SU-DHL-6 (cell line): ENCODE results near the gene PIGL.
"Not testable (repeated sequence)": the region's sequence is repeated elsewhere in the genome, so short reads cannot be mapped to it uniquely, and the experiment has no call there.

Experiments used
- H2AFZ ChIP-seq: fragments of 200-600 bp; sonication (generic); 2 replicates; pipeline ENCODE4 v1.6.1; 2014; ENCODE audit warnings: low read depth, mild to moderate bottlenecking, moderate library complexity, mixed read lengths, antibody characterized with exemption, low read length; ENCODE audit not compliant: severe bottlenecking
- H3F3A ChIP-seq: fragments of 200-600 bp; shearing (Covaris generic); 2 replicates; pipeline ENCODE4 v1.6.0; 2016; ENCODE audit warnings: antibody characterized with exemption, mild to moderate bottlenecking; ENCODE audit not compliant: insufficient read depth
- H3K27ac ChIP-seq: fragments of 200-600 bp; sonication (generic); 2 replicates; pipeline ENCODE4 v1.5.1; 2016; ENCODE audit warnings: low read depth, mild to moderate bottlenecking, low read length, moderate library complexity, mixed read lengths
- H3K27me3 ChIP-seq: fragments of 200-600 bp; sonication (generic), shearing (Covaris generic); 2 replicates; pipeline ENCODE4 v1.6.0; 2014; ENCODE audit warnings: mild to moderate bottlenecking, low read length
- H3K36me3 ChIP-seq: fragments of 200-600 bp; sonication (generic); 2 replicates; pipeline ENCODE4 v1.6.1; 2014; ENCODE audit warnings: mild to moderate bottlenecking, low read length, mixed read lengths
- H3K4me2 ChIP-seq: fragments of 300-600, 200-600 bp; shearing (Covaris generic), sonication (generic); 2 replicates; pipeline ENCODE4 v1.6.0; 2014; ENCODE audit warnings: low read length, low read depth, mild to moderate bottlenecking; ENCODE audit not compliant: poor library complexity, severe bottlenecking
- H3K4me3 ChIP-seq: fragments of 200-600 bp; sonication (generic); 2 replicates; pipeline ENCODE4 v1.5.1; 2014; ENCODE audit warnings: antibody characterized with exemption, low read length, mild to moderate bottlenecking, mixed read lengths; ENCODE audit not compliant: insufficient read depth, poor library complexity, severe bottlenecking
- H3K79me2 ChIP-seq: fragments of 200-600 bp; sonication (generic); 2 replicates; pipeline ENCODE4 v1.6.1; 2014; ENCODE audit warnings: mild to moderate bottlenecking, low read length, moderate library complexity; ENCODE audit not compliant: insufficient read depth
- H3K9ac ChIP-seq: fragments of 200-600 bp; sonication (generic); 2 replicates; pipeline ENCODE4 v1.7.0; 2014; ENCODE audit warnings: mild to moderate bottlenecking, low read length
- H3K9me2 ChIP-seq: fragments of 200-600 bp; sonication (generic); replicated peaks from 2 replicates; pipeline ENCODE4 v1.6.1; 2014; ENCODE audit warnings: low read length; ENCODE audit not compliant: insufficient read depth
- H3K9me3 ChIP-seq: fragments of 200-600 bp; sonication (generic); 2 replicates; pipeline ENCODE4 v1.6.1; 2014; ENCODE audit warnings: low read length, mixed read lengths; ENCODE audit not compliant: insufficient read depth
- H4K20me1 ChIP-seq: fragments of 200-600 bp; sonication (generic); 2 replicates; pipeline ENCODE4 v1.6.1; 2014; ENCODE audit warnings: low read depth, mild to moderate bottlenecking, antibody characterized with exemption, low read length, moderate library complexity, mixed read lengths
- CTCF ChIP-seq: fragments of 200-600 bp; sonication (generic); IDR thresholded peaks from one replicate; pipeline ENCODE4 v1.5.1; 2017; ENCODE audit warnings: antibody characterized with exemption, mild to moderate bottlenecking, low read length, moderate library complexity; ENCODE audit not compliant: insufficient read depth, poor library complexity, severe bottlenecking
- EZH2phosphoT487 ChIP-seq: fragments of 200-600 bp; sonication (generic), shearing (Covaris generic); conservative IDR thresholded peaks from 2 replicates; pipeline ENCODE4 v1.6.1; 2018; ENCODE audit warnings: mild to moderate bottlenecking, antibody characterized with exemption, low read length, moderate library complexity, mixed read lengths

Gene PIGL

GRCh38 chr17:16190703-16191360, 26.2 kb upstream of the PIGL start:
- Histone ChIP-seq H3K4me3 (no peak overlapping the region), H4K20me1 (no peaks in the 10 kb centered on the region)
- no peak for TF ChIP-seq CTCF
- no peak for TF ChIP-seq EZH2phosphoT487

GRCh38 chr17:16191604-16192003, 25.4 kb upstream of the PIGL start:
- Histone ChIP-seq H3K36me3 (peaks cover 6% of the 10 kb centered on the region; the same call in 1 of the 2 replicates), H3K27ac (no peak overlapping the region), H3K9ac (no peak overlapping the region), H4K20me1 (no peaks in the 10 kb centered on the region), H3K79me2 (peaks cover 25% of the 10 kb centered on the region), H3K27me3 (no peaks in the 10 kb centered on the region), H3F3A (peaks cover 5% of the 10 kb centered on the region; the same call in 1 of the 2 replicates), H2AFZ (no peak overlapping the region), H3K9me3 (no peaks in the 10 kb centered on the region), H3K9me2 (no peaks in the 10 kb centered on the region), H3K4me2 (no peak overlapping the region), H3K4me3 (no peak overlapping the region)
- TF ChIP-seq EZH2phosphoT487 (no peak), CTCF (no peak)

More at GRCh38 chr17:16190703-16191360, 26.2 kb upstream of the PIGL start:
- Histone ChIP-seq H3K4me2 (no peak overlapping the region), H3K36me3 (peaks cover 10% of the 10 kb centered on the region; the same call in 1 of the 2 replicates), H3K9ac (no peak overlapping the region), H3F3A (peaks cover 5% of the 10 kb centered on the region; the same call in 1 of the 2 replicates), H3K9me3 (no peaks in the 10 kb centered on the region), H3K27ac (no peak overlapping the region), H3K9me2 (no peaks in the 10 kb centered on the region), H2AFZ (no peak overlapping the region), H3K79me2 (peaks cover 25% of the 10 kb centered on the region), H3K27me3 (no peaks in the 10 kb centered on the region)

GRCh38 chr17:16194307-16194835, 22.6 kb upstream of the PIGL start:
- not testable (repeated sequence) for H3K27ac ChIP-seq, H3K4me2 ChIP-seq, H3K27me3 ChIP-seq, H4K20me1 ChIP-seq, H3K9me3 ChIP-seq, H3K9me2 ChIP-seq, H3K9ac ChIP-seq, H3K4me3 ChIP-seq, H3K36me3 ChIP-seq, H2AFZ ChIP-seq, H3F3A ChIP-seq
- peaks cover 30% of the 10 kb centered on the region for H3K79me2 ChIP-seq

GRCh38 chr17:16197276-16197675, 19.7 kb upstream of the PIGL start:
- no peaks in the 10 kb centered on the region for H3F3A ChIP-seq
- no peak overlapping the region for H3K9ac ChIP-seq
- H2AFZ ChIP-seq = no peak overlapping the region
- H3K9me2 ChIP-seq = no peaks in the 10 kb centered on the region
- H3K27me3 ChIP-seq = no peaks in the 10 kb centered on the region
- no peak overlapping the region for H3K4me3 ChIP-seq
- 0 out of 2 replicates have a peak, but pooled peaks cover 4% of the 10 kb centered on the region for H4K20me1 ChIP-seq
- H3K27ac ChIP-seq = no peak overlapping the region
- H3K4me2 ChIP-seq = no peak overlapping the region
- no peaks in the 10 kb centered on the region for H3K9me3 ChIP-seq
- peaks cover 6% of the 10 kb centered on the region; the same call in 1 of the 2 replicates for H3K36me3 ChIP-seq
- peaks cover 47% of the 10 kb centered on the region for H3K79me2 ChIP-seq
- TF ChIP-seq CTCF = no peak
